Measurements from ENCODE around the gene CCL7.

DNA sequence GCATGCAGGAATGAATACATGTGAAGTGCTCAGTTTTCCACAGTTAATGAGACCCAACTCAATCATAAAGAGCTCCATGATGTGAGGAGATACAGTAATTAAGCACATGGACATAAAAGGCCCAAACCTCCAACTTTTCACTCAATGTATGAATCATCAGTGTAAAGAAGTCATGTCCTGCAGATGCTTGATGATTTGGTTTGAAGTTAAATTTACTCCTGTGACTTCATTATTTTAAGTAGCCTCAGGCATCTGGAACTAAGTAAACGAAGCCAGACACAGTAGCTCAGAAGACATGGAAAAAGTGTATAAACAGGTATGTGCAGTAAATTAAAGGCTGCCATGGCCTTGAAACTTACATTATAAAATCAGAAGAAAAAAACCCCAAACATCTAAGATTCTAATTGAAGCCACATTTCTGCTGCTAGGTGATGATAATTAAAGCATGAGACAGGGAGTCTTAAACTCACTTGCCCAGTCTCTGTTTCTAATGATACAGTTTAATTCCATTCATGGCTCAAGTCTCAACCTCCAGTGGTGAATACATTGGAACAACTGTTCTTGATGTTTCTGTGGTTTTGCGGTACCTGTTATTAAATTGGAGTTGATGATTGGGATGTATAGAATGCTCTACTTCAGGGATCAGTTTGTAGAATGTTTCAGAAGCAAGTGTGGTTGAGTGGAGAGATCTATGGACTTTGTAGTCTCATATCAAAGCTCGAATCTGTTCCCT lies 43.8 kb upstream of the CCL7 start:
- TF ChIP-seq POLR2A (IDR thresholded peaks at IDR 0.05; ENCODE audit: low read length), result no peak
- TF ChIP-seq GATA1 (IDR thresholded peaks at IDR 0.05; ENCODE audit: low read depth, low read length), result no peak

All from erythroblast (primary cell).